Measurements from ENCODE around the gene FOXP4. TPM values are rescaled to one million over a fixed set of nuclear protein-coding genes. Genes with fewer than 3 reads are reported as not detected.

Gene FOXP4
- total and polyA plus RNA-seq, 2 of the 13 experiments (the other 11 are each of a cell fraction or from before 2014, with no cell fraction given), result 11.0 to 12.4 TPM

DNA sequence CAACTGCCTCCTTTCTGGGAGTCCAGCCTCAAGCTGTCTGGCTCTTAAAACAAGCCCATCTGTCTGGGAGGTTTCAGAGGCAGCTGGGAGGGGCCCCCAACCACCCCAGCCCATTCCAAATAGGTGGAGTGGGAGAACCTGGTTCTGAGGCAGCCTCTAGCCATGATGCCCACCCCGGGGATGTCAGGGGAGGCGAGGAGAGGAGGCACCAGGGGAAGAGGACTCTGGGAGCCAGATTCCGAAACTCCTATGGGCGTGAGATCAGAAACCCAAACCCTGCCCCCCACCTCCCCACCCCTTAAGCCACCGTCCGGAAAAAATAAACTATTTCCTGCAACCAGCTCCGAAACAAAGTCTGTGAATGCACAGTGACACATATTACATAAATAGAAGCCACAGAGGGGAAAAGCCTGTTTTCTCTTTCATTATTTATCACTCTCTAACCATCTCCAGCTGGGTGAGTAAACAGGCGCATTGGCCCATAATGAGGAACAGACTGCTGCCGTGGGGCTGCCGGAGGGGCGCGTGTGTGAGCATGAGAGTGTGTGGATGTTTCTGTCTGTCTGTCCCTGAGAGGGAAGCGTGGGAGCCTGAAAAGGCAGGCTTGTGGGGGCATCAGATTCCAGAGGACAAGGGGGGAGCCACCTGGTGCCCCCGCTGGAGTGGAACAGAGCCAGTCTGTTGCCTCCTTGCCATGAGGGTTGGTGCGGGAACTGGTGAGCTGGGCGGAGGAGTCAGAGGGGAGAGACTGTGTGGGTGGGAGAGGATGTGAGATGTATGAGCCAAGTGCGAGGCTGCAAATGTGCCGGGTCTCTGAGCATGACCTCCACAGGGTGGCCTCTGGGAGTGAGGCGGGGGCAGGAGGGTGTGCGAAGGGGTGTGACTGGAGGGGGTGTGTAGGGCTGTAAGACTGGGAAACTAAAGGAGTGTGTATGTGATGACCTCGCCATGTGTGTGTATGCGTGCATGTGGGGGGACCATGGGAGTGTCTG lies 14.3 kb upstream of the FOXP4 start:
- intact Hi-C loops (cut with micrococcal nuclease; ENCODE audit: unreplicated experiment) (no loop called here), in situ Hi-C loops (cut with HindIII; ENCODE audit: extremely low pct_ligation_motif_present, low pct_unique_long_range_greater_than_20kb) (no loop called here)
- no peak overlapping the region for H3K27ac ChIP-seq (ENCODE audit: extremely low read length, insufficient read depth, low read length)
- no peak overlapping the region for H3K9ac ChIP-seq (ENCODE audit: insufficient read depth, low read depth, low read length)
- no peaks in the 10 kb centered on the region for H3K27me3 ChIP-seq (ENCODE audit: control insufficient read depth in 1 of 2, insufficient read depth in 2 of 2, low read length in 2 of 2)
- no peaks in the 10 kb centered on the region for H3K9me3 ChIP-seq (ENCODE audit: low read length)
- TF ChIP-seq ZNF234 (CRISPR knock-in tag; conservative IDR thresholded peaks at IDR 0.05), result no peak
- TF ChIP-seq, protein P1, sequence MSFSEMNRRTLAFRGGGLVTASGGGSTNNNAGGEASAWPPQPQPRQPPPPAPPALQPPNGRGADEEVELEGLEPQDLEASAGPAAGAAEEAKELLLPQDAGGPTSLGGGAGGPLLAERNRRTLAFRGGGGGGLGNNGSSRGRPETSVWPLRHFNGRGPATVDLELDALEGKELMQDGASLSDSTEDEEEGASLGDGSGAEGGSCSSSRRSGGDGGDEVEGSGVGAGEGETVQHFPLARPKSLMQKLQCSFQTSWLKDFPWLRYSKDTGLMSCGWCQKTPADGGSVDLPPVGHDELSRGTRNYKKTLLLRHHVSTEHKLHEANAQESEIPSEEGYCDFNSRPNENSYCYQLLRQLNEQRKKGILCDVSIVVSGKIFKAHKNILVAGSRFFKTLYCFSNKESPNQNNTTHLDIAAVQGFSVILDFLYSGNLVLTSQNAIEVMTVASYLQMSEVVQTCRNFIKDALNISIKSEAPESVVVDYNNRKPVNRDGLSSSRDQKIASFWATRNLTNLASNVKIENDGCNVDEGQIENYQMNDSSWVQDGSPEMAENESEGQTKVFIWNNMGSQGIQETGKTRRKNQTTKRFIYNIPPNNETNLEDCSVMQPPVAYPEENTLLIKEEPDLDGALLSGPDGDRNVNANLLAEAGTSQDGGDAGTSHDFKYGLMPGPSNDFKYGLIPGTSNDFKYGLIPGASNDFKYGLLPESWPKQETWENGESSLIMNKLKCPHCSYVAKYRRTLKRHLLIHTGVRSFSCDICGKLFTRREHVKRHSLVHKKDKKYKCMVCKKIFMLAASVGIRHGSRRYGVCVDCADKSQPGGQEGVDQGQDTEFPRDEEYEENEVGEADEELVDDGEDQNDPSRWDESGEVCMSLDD (CRISPR knock-in tag; IDR thresholded peaks at IDR 0.05; ENCODE audit: borderline replicate concordance), result no peak
- TF ChIP-seq SAP130 (CRISPR knock-in tag; IDR thresholded peaks at IDR 0.05; ENCODE audit: low read depth), result no peak
- no peak for TF ChIP-seq BORCS8-MEF2B (CRISPR knock-in tag; IDR thresholded peaks at IDR 0.05)
- no peak for TF ChIP-seq RAD51 (IDR thresholded peaks at IDR 0.05; ENCODE audit: borderline replicate concordance)
- TF ChIP-seq MIXL1 (CRISPR knock-in tag; IDR thresholded peaks at IDR 0.05), result no peak
- TF ChIP-seq, protein P2, sequence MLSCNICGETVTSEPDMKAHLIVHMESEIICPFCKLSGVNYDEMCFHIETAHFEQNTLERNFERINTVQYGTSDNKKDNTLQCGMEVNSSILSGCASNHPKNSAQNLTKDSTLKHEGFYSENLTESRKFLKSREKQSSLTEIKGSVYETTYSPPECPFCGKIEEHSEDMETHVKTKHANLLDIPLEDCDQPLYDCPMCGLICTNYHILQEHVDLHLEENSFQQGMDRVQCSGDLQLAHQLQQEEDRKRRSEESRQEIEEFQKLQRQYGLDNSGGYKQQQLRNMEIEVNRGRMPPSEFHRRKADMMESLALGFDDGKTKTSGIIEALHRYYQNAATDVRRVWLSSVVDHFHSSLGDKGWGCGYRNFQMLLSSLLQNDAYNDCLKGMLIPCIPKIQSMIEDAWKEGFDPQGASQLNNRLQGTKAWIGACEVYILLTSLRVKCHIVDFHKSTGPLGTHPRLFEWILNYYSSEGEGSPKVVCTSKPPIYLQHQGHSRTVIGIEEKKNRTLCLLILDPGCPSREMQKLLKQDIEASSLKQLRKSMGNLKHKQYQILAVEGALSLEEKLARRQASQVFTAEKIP (CRISPR knock-in tag; IDR thresholded peaks at IDR 0.05; ENCODE audit: borderline replicate concordance), result no peak
- TF ChIP-seq, protein P3, sequence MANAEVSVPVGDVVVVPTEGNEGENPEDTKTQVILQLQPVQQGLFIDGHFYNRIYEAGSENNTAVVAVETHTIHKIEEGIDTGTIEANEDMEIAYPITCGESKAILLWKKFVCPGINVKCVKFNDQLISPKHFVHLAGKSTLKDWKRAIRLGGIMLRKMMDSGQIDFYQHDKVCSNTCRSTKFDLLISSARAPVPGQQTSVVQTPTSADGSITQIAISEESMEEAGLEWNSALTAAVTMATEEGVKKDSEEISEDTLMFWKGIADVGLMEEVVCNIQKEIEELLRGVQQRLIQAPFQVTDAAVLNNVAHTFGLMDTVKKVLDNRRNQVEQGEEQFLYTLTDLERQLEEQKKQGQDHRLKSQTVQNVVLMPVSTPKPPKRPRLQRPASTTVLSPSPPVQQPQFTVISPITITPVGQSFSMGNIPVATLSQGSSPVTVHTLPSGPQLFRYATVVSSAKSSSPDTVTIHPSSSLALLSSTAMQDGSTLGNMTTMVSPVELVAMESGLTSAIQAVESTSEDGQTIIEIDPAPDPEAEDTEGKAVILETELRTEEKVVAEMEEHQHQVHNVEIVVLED (CRISPR knock-in tag; IDR thresholded peaks at IDR 0.05; ENCODE audit: borderline replicate concordance), result no peak
- peak; percentile 38 for TF ChIP-seq ATF7 (IDR thresholded peaks at IDR 0.05)
- no peak for TF ChIP-seq ATF7 (CRISPR knock-in tag; IDR thresholded peaks at IDR 0.05)
- no peak for TF ChIP-seq ZFP36L1 (CRISPR knock-in tag; IDR thresholded peaks at IDR 0.05)
- TF ChIP-seq, protein P4, sequence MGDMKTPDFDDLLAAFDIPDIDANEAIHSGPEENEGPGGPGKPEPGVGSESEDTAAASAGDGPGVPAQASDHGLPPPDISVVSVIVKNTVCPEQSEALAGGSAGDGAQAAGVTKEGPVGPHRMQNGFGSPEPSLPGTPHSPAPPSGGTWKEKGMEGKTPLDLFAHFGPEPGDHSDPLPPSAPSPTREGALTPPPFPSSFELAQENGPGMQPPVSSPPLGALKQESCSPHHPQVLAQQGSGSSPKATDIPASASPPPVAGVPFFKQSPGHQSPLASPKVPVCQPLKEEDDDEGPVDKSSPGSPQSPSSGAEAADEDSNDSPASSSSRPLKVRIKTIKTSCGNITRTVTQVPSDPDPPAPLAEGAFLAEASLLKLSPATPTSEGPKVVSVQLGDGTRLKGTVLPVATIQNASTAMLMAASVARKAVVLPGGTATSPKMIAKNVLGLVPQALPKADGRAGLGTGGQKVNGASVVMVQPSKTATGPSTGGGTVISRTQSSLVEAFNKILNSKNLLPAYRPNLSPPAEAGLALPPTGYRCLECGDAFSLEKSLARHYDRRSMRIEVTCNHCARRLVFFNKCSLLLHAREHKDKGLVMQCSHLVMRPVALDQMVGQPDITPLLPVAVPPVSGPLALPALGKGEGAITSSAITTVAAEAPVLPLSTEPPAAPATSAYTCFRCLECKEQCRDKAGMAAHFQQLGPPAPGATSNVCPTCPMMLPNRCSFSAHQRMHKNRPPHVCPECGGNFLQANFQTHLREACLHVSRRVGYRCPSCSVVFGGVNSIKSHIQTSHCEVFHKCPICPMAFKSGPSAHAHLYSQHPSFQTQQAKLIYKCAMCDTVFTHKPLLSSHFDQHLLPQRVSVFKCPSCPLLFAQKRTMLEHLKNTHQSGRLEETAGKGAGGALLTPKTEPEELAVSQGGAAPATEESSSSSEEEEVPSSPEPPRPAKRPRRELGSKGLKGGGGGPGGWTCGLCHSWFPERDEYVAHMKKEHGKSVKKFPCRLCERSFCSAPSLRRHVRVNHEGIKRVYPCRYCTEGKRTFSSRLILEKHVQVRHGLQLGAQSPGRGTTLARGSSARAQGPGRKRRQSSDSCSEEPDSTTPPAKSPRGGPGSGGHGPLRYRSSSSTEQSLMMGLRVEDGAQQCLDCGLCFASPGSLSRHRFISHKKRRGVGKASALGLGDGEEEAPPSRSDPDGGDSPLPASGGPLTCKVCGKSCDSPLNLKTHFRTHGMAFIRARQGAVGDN (CRISPR knock-in tag; IDR thresholded peaks at IDR 0.05), result peak; percentile 22; the same call in 1 of the 2 replicates
- no peak overlapping the region for H2AFZ ChIP-seq (ENCODE audit: low read length)
- H4K20me1 ChIP-seq (ENCODE audit: insufficient read depth, low read length), result no peaks in the 10 kb centered on the region
- POLR2A ChIA-PET, result no interaction called here
- 92% methylated on average over 22 of the region's 22 CpGs for WGBS (ENCODE audit: low lambda C conversion rate)
- H3K4me3 ChIP-seq (replicated peaks in 1 of 3; ENCODE audit: insufficient read depth in 1 of 3, low read depth in 2 of 3, low read length in 3 of 3), result no peak overlapping the region
- no peaks in the 10 kb centered on the region; a peak in 1 of 5 replicates for H3K36me3 ChIP-seq (replicated peaks in 1 of 2; ENCODE audit: control insufficient read depth in 1 of 2, insufficient read depth in 2 of 2, low read length in 2 of 2)
- H3K4me2 ChIP-seq (ENCODE audit: low read depth, low read length), result no peak overlapping the region
- no peak for ATAC-seq
- peaks cover 32% of the 10 kb centered on the region for H3K4me1 ChIP-seq (ENCODE audit: insufficient read depth, low read length)
- CTCF ChIA-PET (ENCODE audit: low intra/inter-chr PET ratio, low total read pairs), result no interaction called here
- H3K79me2 ChIP-seq (ENCODE audit: insufficient read depth, low read length), result no peaks in the 10 kb centered on the region
- DNase-seq (ENCODE audit: low spot score), result no peak
- BruUV-seq (replicated peaks), result no TSS peak
- no peak for FAIRE-seq

Data from HepG2 (cell line).